ENCODE results near the gene RAB3C. TPM values are rescaled to one million over a fixed set of nuclear protein-coding genes. Genes with fewer than 3 reads are reported as not detected.

RAB3C gene
- total RNA-seq, 1 donor from 2014 or later, result not detected

DNA sequence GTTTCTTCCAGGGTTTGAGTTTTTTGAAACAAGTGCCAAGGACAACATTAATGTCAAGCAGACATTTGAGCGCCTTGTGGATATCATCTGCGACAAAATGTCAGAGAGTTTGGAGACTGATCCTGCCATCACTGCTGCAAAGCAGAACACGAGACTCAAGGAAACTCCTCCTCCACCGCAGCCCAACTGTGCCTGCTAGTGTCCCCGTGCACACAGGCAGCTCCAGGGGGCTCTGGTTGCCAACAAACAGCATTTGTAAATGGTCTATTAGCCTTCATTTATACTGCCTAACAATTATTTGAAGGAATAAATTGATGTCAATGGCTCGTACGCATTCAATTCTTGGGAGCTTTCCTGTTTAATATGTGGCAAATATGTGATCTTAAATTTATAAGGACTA lies 268.3 kb downstream of the RAB3C start:
- no peak overlapping the region for H3K27ac Mint-ChIP-seq (ENCODE audit: unreplicated experiment)
- DNase-seq (ENCODE audit: low spot score), result no peak
- TF ChIP-seq, protein P1, sequence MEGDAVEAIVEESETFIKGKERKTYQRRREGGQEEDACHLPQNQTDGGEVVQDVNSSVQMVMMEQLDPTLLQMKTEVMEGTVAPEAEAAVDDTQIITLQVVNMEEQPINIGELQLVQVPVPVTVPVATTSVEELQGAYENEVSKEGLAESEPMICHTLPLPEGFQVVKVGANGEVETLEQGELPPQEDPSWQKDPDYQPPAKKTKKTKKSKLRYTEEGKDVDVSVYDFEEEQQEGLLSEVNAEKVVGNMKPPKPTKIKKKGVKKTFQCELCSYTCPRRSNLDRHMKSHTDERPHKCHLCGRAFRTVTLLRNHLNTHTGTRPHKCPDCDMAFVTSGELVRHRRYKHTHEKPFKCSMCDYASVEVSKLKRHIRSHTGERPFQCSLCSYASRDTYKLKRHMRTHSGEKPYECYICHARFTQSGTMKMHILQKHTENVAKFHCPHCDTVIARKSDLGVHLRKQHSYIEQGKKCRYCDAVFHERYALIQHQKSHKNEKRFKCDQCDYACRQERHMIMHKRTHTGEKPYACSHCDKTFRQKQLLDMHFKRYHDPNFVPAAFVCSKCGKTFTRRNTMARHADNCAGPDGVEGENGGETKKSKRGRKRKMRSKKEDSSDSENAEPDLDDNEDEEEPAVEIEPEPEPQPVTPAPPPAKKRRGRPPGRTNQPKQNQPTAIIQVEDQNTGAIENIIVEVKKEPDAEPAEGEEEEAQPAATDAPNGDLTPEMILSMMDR (IDR thresholded peaks at IDR 0.05), result no peak
- H3K9me3 Mint-ChIP-seq (ENCODE audit: low read depth), result no peaks in the 10 kb centered on the region
- H3K4me3 Mint-ChIP-seq (ENCODE audit: unreplicated experiment), result no peak overlapping the region
- H3K36me3 Mint-ChIP-seq (ENCODE audit: low read depth), result no peaks in the 10 kb centered on the region
- H3K4me1 Mint-ChIP-seq (ENCODE audit: low read depth), result no peaks in the 10 kb centered on the region
- peaks cover 30% of the 10 kb centered on the region for H3K27me3 Mint-ChIP-seq (ENCODE audit: low read depth)

DNA sequence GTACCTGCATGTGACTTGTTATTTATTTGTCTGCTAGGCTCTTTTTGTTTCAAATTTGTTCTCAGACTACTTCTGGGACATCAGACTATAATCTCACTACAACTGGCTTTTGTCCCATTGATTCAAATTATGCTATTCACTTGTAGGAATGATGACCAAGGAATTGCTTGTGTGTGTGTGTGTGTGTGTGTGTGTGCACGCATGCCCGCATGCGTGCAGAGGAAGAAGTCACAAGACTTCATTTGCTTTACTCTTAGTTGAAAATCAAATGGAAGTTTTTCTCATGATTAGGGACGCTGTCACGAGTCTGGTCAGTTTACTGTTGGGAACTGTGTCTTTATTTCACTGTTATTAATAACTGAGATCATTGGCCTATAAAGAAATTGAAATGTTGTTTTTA lies 268.7 kb downstream of the RAB3C start:
- TF ChIP-seq, protein P1 (IDR thresholded peaks at IDR 0.05), result no peak
- Mint-ChIP-seq H3K9me3 (ENCODE audit: low read depth) (no peaks in the 10 kb centered on the region), H3K27ac (ENCODE audit: unreplicated experiment) (no peak overlapping the region), H3K4me1 (ENCODE audit: low read depth) (no peaks in the 10 kb centered on the region), H3K36me3 (ENCODE audit: low read depth) (no peaks in the 10 kb centered on the region), H3K27me3 (ENCODE audit: low read depth) (peaks cover 30% of the 10 kb centered on the region), H3K4me3 (ENCODE audit: unreplicated experiment) (no peak overlapping the region)
- no peak for DNase-seq (ENCODE audit: low spot score)

DNA sequence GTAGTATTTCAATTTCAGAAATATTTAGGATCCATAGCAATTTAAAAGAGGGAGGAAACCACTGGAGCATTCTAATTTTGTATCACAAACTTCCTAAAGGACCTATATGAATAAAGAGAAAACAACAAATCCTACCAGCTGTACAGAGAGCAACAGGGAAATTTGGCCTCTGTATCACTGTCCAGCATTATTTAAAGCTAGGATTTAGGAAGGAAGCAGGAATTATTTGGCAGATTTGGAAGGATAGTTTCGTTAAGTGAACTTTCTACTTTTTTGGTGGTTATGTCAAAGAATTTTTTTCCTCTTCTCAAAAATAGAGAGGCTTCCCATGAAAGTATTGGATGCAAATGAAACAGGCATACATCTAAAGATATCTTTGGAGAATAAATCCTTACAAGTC lies 269.7 kb downstream of the RAB3C start:
- Mint-ChIP-seq H3K4me3 (ENCODE audit: unreplicated experiment) (no peak overlapping the region), H3K36me3 (ENCODE audit: low read depth) (no peaks in the 10 kb centered on the region), H3K27me3 (ENCODE audit: low read depth) (peaks cover 30% of the 10 kb centered on the region), H3K9me3 (ENCODE audit: low read depth) (no peaks in the 10 kb centered on the region), H3K27ac (ENCODE audit: unreplicated experiment) (no peak overlapping the region), H3K4me1 (ENCODE audit: low read depth) (no peaks in the 10 kb centered on the region)
- TF ChIP-seq, protein P1 (IDR thresholded peaks at IDR 0.05), result no peak
- DNase-seq (ENCODE audit: low spot score), result no peak

DNA sequence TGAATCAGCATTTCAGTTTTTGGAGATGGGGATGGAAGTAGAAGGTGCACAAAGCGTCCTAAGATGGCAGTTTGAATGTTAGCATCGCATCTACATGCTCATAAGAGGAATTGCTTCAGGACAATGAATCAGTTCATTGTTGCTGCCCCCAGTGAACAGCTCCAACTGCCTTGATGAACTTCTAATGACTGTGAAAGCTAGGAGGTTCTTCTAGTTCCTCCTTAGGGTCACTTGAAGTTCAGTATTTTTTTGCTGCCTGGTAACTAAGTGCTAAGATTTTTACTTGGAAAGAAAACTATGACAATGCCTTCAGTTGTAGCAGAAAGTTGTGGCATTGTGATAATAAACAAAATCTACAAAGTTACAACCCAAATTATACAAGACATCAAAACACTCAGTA lies 271.6 kb downstream of the RAB3C start:
- TF ChIP-seq, protein P1 (IDR thresholded peaks at IDR 0.05), result no peak
- Mint-ChIP-seq H3K4me1 (ENCODE audit: low read depth) (no peaks in the 10 kb centered on the region), H3K27me3 (ENCODE audit: low read depth) (peaks cover 31% of the 10 kb centered on the region), H3K27ac (ENCODE audit: unreplicated experiment) (no peak overlapping the region), H3K9me3 (ENCODE audit: low read depth) (no peaks in the 10 kb centered on the region), H3K36me3 (ENCODE audit: low read depth) (no peaks in the 10 kb centered on the region), H3K4me3 (ENCODE audit: unreplicated experiment) (no peak overlapping the region)
- no peak for DNase-seq (ENCODE audit: low spot score)

DNA sequence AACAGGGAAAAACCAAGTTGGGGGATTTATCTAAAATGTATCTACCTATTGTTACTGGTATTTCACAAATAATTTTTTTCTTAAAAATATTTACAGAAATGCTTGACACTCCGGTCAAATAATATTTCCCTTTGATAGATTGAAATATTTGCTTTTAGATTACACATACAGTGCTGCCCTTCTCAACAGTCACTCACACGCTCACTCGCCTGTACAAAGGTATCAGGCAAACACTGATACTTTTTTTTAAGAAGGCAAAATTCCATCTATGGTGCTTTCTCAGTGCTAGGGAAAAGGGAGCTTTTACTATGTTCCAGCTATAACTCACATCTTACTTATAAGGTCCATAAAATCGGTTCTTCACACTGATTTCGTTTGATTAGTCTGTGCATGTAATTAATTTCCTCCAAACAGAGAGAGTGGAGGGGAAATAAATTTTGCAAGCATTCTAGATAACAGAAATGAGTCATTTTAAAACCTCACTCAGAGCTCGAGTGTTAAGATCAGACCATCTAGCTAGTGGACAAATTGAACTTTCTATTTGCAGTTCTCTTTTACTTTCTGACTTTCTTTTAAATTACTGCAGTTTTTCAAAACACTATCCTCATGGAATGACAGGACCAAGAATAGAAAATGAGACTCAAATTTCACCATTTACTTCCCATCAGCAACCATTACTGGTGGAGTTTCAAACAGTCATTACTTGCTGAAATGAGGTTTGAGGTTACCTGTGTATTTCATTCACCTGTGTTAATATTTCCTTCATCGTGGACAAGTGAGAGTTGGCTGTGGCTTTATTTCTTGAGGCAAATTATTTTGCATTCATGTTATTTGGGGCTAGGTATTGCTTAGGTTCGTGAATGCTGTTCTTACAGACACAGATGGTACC lies 273.2 kb downstream of the RAB3C start:
- H3K4me3 Mint-ChIP-seq (ENCODE audit: unreplicated experiment), result no peak overlapping the region
- TF ChIP-seq, protein P1 (IDR thresholded peaks at IDR 0.05), result no peak
- H3K4me1 Mint-ChIP-seq (ENCODE audit: low read depth), result no peaks in the 10 kb centered on the region
- no peaks in the 10 kb centered on the region for H3K36me3 Mint-ChIP-seq (ENCODE audit: low read depth)
- no peaks in the 10 kb centered on the region for H3K9me3 Mint-ChIP-seq (ENCODE audit: low read depth)
- H3K27me3 Mint-ChIP-seq (ENCODE audit: low read depth), result peaks cover 25% of the 10 kb centered on the region
- no peak overlapping the region for H3K27ac Mint-ChIP-seq (ENCODE audit: unreplicated experiment)
- DNase-seq (ENCODE audit: low spot score), result no peak

Data from chondrocyte (in vitro differentiated cells).